ENCODE results near the gene GJC2.

Gene GJC2

DNA sequence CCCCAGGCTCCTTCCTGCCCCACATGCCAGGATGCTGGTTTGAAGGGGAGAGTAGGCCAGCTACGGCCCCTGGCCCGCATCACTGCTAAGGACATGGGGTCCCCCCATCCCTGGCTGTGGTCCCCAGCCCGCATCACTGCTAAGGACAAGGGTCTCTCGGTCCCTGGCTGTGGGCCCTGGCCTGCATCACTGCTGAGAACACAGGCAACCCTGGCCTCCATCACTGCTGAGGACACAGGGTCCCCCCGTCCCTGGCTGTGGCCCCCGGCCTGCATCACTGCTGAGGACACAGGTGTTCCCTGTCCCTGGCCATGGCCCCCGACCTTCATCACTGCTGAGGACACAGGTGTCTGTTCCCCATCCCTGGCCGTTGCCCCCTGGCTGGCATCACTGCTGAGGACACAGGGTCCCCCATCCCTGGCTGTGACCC, 57.7 kb downstream of the GJC2 start:
- H3K4me3 ChIP-seq (replicated peaks; ENCODE audit: insufficient read depth, low read length) = no peak overlapping the region
- no peak for DNase-seq (ENCODE audit: low read depth in 1 of 2, low spot score in 1 of 2)
- no peak overlapping the region for H3K27ac ChIP-seq (replicated peaks)
- no peaks in the 10 kb centered on the region for H3K27me3 ChIP-seq (ENCODE audit: insufficient read depth, poor library complexity, severe bottlenecking)
- TF ChIP-seq, protein P1, sequence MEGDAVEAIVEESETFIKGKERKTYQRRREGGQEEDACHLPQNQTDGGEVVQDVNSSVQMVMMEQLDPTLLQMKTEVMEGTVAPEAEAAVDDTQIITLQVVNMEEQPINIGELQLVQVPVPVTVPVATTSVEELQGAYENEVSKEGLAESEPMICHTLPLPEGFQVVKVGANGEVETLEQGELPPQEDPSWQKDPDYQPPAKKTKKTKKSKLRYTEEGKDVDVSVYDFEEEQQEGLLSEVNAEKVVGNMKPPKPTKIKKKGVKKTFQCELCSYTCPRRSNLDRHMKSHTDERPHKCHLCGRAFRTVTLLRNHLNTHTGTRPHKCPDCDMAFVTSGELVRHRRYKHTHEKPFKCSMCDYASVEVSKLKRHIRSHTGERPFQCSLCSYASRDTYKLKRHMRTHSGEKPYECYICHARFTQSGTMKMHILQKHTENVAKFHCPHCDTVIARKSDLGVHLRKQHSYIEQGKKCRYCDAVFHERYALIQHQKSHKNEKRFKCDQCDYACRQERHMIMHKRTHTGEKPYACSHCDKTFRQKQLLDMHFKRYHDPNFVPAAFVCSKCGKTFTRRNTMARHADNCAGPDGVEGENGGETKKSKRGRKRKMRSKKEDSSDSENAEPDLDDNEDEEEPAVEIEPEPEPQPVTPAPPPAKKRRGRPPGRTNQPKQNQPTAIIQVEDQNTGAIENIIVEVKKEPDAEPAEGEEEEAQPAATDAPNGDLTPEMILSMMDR (IDR thresholded peaks at IDR 0.05; ENCODE audit: insufficient read depth, low read length) = no peak
- no peak for TF ChIP-seq GABPA (IDR thresholded peaks at IDR 0.05; ENCODE audit: low read depth)
- no peak for TF ChIP-seq SPI1 (IDR thresholded peaks at IDR 0.05; ENCODE audit: borderline replicate concordance, low read depth)
- TF ChIP-seq, protein P2, sequence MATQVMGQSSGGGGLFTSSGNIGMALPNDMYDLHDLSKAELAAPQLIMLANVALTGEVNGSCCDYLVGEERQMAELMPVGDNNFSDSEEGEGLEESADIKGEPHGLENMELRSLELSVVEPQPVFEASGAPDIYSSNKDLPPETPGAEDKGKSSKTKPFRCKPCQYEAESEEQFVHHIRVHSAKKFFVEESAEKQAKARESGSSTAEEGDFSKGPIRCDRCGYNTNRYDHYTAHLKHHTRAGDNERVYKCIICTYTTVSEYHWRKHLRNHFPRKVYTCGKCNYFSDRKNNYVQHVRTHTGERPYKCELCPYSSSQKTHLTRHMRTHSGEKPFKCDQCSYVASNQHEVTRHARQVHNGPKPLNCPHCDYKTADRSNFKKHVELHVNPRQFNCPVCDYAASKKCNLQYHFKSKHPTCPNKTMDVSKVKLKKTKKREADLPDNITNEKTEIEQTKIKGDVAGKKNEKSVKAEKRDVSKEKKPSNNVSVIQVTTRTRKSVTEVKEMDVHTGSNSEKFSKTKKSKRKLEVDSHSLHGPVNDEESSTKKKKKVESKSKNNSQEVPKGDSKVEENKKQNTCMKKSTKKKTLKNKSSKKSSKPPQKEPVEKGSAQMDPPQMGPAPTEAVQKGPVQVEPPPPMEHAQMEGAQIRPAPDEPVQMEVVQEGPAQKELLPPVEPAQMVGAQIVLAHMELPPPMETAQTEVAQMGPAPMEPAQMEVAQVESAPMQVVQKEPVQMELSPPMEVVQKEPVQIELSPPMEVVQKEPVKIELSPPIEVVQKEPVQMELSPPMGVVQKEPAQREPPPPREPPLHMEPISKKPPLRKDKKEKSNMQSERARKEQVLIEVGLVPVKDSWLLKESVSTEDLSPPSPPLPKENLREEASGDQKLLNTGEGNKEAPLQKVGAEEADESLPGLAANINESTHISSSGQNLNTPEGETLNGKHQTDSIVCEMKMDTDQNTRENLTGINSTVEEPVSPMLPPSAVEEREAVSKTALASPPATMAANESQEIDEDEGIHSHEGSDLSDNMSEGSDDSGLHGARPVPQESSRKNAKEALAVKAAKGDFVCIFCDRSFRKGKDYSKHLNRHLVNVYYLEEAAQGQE (IDR thresholded peaks at IDR 0.05; ENCODE audit: insufficient replicate concordance, low read depth) = no peak
- no peak for TF ChIP-seq POLR2AphosphoS5 (IDR thresholded peaks at IDR 0.05; ENCODE audit: low read depth)

DNA sequence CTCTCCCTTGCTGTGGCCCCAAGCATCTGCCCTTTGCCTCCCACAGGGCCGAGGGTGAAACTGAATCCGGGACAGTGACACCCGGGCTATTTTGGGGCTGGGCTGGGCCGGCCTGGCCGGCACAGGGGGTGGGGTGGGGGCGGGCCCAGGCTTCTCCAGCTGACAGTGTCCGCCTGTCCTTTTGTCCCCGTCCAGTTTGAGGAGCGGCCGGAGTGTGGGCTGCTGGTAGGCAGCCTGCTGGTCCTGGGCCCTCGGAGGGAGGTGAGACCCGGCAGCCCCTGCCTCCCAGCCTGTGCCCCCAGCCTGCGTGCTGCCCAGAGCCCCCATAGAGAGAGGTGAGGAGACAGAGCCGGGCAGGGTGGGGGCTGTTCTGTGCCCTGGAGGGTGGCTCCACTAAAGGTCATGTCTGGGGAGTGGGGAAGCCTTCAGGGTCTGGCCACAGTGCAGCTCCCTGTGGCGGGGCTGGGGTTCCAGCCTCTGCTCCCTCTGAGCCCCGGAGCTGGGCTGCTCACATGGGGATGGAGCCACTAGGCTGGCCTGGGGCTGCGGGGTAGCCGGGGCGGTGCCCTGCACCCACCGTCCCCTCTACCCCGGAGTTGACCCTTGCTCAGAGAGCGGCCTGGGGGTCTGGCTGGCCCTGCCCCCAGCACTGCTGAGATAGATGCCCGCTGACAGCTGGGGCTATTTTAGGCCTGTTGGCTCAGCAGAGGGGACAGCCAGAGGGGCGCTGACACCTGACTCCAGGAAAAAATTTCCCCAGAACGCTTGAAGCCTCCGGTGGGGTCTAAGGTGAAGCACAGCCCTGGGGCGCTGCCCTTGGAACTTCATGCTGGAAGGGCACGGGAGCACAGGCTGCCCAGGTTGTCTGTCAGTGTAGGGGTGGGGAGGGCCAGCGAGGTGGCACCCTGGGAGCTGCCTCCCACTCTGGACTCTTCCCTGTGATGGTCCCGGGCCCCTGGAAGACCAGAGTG, 58.4 kb downstream of the GJC2 start, which contains the start of gene OBSCN:
OBSCN (plus strand) TSS at position 194 of the 971 bp plus-strand sequence. CDS start 3,740 bp downstream, outside the sequence.
- H3K4me3 ChIP-seq (replicated peaks; ENCODE audit: insufficient read depth, low read length) = no peak within 1 kb of the TSS
- no peak for TF ChIP-seq GABPA (IDR thresholded peaks at IDR 0.05; ENCODE audit: low read depth)
- TF ChIP-seq, protein P2 (IDR thresholded peaks at IDR 0.05; ENCODE audit: insufficient replicate concordance, low read depth) = no peak
- DNase-seq (ENCODE audit: low read depth in 1 of 2, low spot score in 1 of 2) = no peak
- H3K27me3 ChIP-seq (ENCODE audit: insufficient read depth, poor library complexity, severe bottlenecking) = no peaks in the 10 kb centered on the region
- no peak within 1 kb of the TSS for H3K27ac ChIP-seq (replicated peaks)

DNA sequence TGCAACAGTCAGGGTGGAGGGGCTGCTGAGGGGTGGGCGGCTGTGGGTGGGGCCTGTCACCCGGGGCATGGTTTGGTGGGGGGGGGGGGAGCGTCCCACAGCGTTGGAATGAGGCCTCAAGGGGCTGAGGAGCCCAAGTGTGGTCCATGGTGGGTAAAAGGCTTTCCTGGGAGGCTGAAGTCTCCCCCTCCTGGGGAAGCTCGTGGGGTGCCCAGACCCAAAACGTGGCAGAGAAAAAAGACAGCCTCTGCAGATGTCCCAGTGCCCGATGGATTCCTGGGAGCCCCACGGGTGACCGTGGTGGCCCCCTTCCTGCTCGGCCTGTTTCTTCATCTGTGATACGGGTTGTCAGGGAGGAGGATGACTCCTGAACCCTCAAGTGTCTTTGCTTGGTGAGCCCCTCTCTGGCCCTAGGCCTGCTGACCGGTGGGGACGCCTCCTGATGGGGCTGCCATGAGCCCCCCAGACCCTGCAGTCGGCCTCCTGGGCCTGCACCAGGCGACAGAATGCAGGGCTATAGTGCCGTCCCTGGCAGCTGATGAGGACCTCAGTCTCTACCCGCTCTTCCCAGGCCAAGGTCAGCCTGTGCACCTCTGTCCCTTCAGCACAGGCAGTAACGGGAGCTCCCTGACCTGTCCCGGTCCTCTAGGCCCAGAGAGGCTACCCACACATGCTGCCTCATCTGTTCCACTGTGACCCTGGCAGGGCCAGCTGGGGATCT, 59.3 kb downstream of the GJC2 start:
- H3K27ac ChIP-seq (replicated peaks) = no peak overlapping the region
- DNase-seq (ENCODE audit: low read depth in 1 of 2, low spot score in 1 of 2) = no peak
- TF ChIP-seq POLR2AphosphoS5 (IDR thresholded peaks at IDR 0.05; ENCODE audit: low read depth) = no peak
- TF ChIP-seq SPI1 (IDR thresholded peaks at IDR 0.05; ENCODE audit: borderline replicate concordance, low read depth) = no peak
- TF ChIP-seq, protein P1 (IDR thresholded peaks at IDR 0.05; ENCODE audit: insufficient read depth, low read length) = no peak
- TF ChIP-seq, protein P2 (IDR thresholded peaks at IDR 0.05; ENCODE audit: insufficient replicate concordance, low read depth) = no peak
- no peak for TF ChIP-seq GABPA (IDR thresholded peaks at IDR 0.05; ENCODE audit: low read depth)
- H3K4me3 ChIP-seq (replicated peaks; ENCODE audit: insufficient read depth, low read length) = no peak overlapping the region
- H3K27me3 ChIP-seq (ENCODE audit: insufficient read depth, poor library complexity, severe bottlenecking) = peaks cover 2% of the 10 kb centered on the region

Data from HL-60 (cell line).